BE2C (cell line): ENCODE measurements around the gene PDK1.

ENCODE experiments used
- DNase-seq: peaks from one replicate; pipeline ENCODE4 v3.0.0-alpha.2; 2020
- H3K27me3 ChIP-seq: fragments of 250-450 bp; sonication (Bioruptor Pico); 2 replicates; pipeline ENCODE4 v1.5.1; 2020; ENCODE audit warnings: mild to moderate bottlenecking
- H3K36me3 ChIP-seq: fragments of 250-450 bp; sonication (Bioruptor Pico); 2 replicates; pipeline ENCODE4 v1.5.1; 2020; ENCODE audit warnings: mild to moderate bottlenecking
- H3K4me1 ChIP-seq: fragments of 250-450 bp; sonication (Bioruptor Pico); 2 replicates; pipeline ENCODE4 v1.5.1; 2020
- H3K4me3 ChIP-seq: 2 replicates; pipeline ENCODE4 v1.5.1; 2011; ENCODE audit warnings: low read depth, low read length
- H3K9me3 ChIP-seq: fragments of 250-450 bp; sonication (Bioruptor Pico); 2 replicates; pipeline ENCODE4 v1.5.1; 2020
- TF ChIP-seq, protein P1 (sequence below): IDR thresholded peaks from 2 replicates; pipeline ENCODE4 v1.5.1; 2012; ENCODE audit warnings: mild to moderate bottlenecking, low read depth, low read length

Gene PDK1

DNA sequence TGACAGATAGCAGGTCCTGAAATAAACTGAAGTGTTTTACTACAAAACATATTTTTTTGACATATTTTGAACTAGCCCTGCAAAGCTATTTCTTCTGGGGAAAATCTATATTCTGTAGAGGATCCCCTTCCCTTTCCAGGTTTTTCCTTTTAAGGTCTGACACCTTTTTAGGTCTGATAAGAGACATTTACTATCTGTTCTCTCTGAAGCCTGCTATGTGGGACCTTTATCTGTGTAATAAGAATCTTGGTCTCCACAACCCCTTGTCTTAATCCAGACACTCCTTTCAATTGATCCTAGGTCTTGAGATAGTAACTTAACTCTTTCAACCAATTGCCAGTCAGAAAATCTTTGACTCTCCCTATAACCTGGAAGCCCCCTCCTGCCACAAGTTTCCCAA is 5.5 kb upstream of the PDK1 start:
- no peak for DNase-seq
- Histone ChIP-seq H3K4me3 (no peak overlapping the region), H3K9me3 (no peaks in the 10 kb centered on the region), H3K36me3 (no peaks in the 10 kb centered on the region), H3K27me3 (no peaks in the 10 kb centered on the region), H3K4me1 (no peaks in the 10 kb centered on the region)
- TF ChIP-seq, protein P1, sequence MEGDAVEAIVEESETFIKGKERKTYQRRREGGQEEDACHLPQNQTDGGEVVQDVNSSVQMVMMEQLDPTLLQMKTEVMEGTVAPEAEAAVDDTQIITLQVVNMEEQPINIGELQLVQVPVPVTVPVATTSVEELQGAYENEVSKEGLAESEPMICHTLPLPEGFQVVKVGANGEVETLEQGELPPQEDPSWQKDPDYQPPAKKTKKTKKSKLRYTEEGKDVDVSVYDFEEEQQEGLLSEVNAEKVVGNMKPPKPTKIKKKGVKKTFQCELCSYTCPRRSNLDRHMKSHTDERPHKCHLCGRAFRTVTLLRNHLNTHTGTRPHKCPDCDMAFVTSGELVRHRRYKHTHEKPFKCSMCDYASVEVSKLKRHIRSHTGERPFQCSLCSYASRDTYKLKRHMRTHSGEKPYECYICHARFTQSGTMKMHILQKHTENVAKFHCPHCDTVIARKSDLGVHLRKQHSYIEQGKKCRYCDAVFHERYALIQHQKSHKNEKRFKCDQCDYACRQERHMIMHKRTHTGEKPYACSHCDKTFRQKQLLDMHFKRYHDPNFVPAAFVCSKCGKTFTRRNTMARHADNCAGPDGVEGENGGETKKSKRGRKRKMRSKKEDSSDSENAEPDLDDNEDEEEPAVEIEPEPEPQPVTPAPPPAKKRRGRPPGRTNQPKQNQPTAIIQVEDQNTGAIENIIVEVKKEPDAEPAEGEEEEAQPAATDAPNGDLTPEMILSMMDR = no peak

DNA sequence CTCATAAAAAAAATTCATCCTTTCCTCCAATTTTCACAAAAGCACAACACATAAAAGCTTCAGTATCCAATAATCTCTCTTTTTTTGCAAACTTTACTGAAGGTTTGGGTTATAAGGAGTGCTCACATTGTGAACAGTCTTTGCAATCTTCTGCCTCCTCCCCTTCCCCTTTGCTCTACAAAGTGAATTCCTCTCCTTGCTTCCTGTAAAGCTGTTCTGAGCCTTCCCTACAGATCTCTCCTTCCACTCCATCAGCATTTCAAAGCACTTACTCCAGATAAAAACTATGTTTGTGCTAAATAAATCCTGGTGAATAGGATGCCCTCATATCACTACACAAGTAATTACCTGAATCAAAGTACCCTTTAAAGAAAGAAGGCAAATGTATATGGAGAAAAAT is 4.6 kb upstream of the PDK1 start:
- no peaks in the 10 kb centered on the region for H3K27me3 ChIP-seq
- no peaks in the 10 kb centered on the region for H3K4me1 ChIP-seq
- H3K36me3 ChIP-seq = no peaks in the 10 kb centered on the region
- H3K9me3 ChIP-seq = no peaks in the 10 kb centered on the region
- no peak overlapping the region for H3K4me3 ChIP-seq
- TF ChIP-seq, protein P1 = no peak
- DNase-seq = no peak

DNA sequence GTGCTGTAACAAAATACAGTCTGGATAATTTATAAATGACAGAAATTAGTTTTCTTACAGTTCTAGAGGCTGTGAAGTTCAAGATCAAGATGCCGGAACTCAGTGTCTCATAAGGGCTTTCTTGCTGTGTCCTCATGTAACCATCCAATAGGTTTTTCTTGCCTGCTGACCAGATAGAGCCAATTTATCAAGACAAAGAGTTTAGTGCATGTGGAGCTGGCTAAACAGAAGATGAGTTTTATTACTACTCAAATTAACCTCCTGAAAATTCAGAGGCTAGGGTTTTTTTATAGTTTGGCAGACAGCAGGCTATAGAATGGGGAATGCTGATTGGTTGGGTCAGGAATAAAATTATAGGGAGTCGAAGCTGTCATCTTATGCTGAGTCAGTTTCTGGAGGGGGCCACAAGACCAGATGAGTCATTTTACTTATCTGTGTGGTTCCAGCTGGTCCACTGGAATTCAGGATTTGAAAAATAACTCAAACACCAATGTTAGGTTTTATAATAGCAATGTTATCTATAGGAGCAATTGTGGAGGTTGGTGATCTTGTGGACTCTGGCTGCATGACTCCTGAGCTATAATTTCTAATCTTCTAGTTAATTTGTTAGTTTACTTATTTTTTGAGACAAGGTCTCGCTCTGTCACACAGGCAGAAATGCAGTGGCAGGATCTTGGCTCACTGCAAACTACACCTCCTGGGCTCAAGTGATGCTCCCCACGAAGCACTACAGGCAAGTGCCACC is 3.2 kb upstream of the PDK1 start:
- Histone ChIP-seq H3K27me3 (no peaks in the 10 kb centered on the region), H3K4me1 (no peaks in the 10 kb centered on the region), H3K9me3 (no peaks in the 10 kb centered on the region), H3K36me3 (no peaks in the 10 kb centered on the region), H3K4me3 (no peak overlapping the region)
- TF ChIP-seq, protein P1 = no peak
- no peak for DNase-seq

DNA sequence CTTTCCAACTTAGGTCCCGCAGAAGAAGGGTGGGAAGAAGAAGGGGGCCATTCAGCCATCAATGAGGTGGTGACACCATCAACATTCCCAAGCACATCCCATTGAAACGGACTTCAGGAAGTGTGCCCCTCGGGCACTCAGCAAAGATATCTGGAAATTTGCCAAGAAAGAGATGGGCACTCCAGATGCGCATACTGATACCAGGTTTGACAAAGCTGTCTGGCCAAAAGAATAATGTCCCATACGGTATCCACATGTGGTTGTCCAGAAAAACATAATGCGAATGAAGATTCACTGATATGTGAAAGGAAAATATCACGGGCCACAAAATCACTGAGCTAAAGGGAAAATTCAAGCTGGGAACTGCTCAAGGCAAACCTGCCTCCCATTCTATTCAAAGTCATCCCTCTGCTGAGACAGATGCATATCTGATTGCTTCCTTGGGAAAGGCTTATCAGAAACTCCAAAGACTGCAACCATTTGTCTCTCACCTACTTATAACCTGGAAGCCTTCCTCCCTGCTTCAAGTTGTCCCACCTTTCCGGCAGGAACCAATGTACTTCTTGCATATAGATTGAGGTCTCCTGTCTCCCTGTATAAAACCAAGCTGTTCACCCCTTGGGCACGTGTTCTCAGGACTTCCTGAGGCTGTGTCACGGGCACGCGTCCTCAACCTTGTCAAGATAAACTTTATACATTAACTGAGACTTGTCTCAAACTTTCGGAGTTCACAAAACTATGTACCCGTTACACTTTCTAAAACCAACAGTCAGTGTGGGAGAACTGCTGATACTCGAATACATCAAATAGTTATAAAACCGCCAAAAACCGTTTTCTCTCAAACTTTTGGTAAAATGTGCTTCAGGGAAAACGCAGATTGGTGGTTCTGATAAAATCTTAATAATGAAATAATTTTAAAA is 1.3 kb upstream of the PDK1 start:
- H3K9me3 ChIP-seq = no peaks in the 10 kb centered on the region
- TF ChIP-seq, protein P1 = no peak
- H3K4me1 ChIP-seq = no peaks in the 10 kb centered on the region
- H3K4me3 ChIP-seq = peak overlapping the region; percentile 78; the same call in 1 of the 2 replicates
- no peaks in the 10 kb centered on the region for H3K27me3 ChIP-seq
- no peaks in the 10 kb centered on the region for H3K36me3 ChIP-seq
- no peak for DNase-seq

DNA sequence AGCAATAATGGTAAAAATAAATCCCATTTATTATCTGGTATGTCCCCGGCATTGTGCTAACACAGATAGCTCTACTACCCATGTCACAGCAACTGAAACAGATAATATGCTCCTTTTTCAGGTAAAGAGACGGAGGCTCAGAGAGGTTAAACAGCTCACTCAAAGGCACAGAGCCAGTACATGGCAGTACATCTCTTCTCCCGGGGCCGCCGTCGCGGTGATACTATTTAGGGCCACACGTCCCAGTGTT is 693 bp upstream of the PDK1 start:
- Histone ChIP-seq H3K4me1 (no peaks in the 10 kb centered on the region), H3K27me3 (no peaks in the 10 kb centered on the region), H3K9me3 (no peaks in the 10 kb centered on the region), H3K36me3 (no peaks in the 10 kb centered on the region), H3K4me3 (peak overlapping the region; percentile 78)
- no peak for DNase-seq
- TF ChIP-seq, protein P1 = no peak
